MCF 10A (cell line): Measurements from ENCODE around the gene ALDH4A1. TPM values are rescaled to one million over a fixed set of nuclear protein-coding genes. Genes with fewer than 3 reads are reported as not detected.

Experiments used
- BruUV-seq: library from RNA; stranded (reverse); fragments of 400-500 nt; replicated peaks from 2 replicates; lab custom pipeline; 2021; lab: Mats Ljungman, UMichigan
- CTCF ChIA-PET: fragments of 300-600 bp; sonication (Branson Sonifier 250); formaldehyde crosslinking; extraction: SDS; loops from one replicate; lab custom pipeline; 2021; ENCODE audit warnings: antibody characterized with exemption, inconsistent platforms; lab: Yijun Ruan, JAX
- POLR2A ChIA-PET: fragments of 300-600, 350-650 bp; sonication (Branson Sonifier 250); formaldehyde crosslinking; extraction: SDS; loops from one replicate; lab custom pipeline; 2020; ENCODE audit warnings: antibody characterized with exemption, inconsistent platforms; lab: Yijun Ruan, JAX
- DNase-seq: peaks from one replicate; pipeline ENCODE4 v3.0.0-alpha.2; 2018; ENCODE audit not compliant: unreplicated experiment
- H3K27ac Mint-ChIP-seq: one replicate; pipeline ENCODE4 v1.8.0; 2022; ENCODE audit warnings: mild to moderate bottlenecking, low read depth, mixed read lengths; ENCODE audit not compliant: unreplicated experiment
- H3K27me3 Mint-ChIP-seq: one replicate; pipeline ENCODE4 v1.8.0; 2022; ENCODE audit warnings: mixed read lengths; ENCODE audit not compliant: insufficient read depth, unreplicated experiment
- H3K36me3 Mint-ChIP-seq: one replicate; pipeline ENCODE4 v1.8.0; 2022; ENCODE audit warnings: mild to moderate bottlenecking, moderate library complexity, mixed read lengths; ENCODE audit not compliant: insufficient read depth, unreplicated experiment
- H3K4me1 Mint-ChIP-seq: one replicate; pipeline ENCODE4 v1.8.0; 2022; ENCODE audit warnings: mixed read lengths; ENCODE audit not compliant: insufficient read depth, unreplicated experiment
- H3K4me3 Mint-ChIP-seq: one replicate; pipeline ENCODE4 v1.8.0; 2022; ENCODE audit warnings: mild to moderate bottlenecking, moderate library complexity, mixed read lengths; ENCODE audit not compliant: unreplicated experiment
- H3K9me3 Mint-ChIP-seq: one replicate; pipeline ENCODE4 v1.8.0; 2022; ENCODE audit warnings: mixed read lengths; ENCODE audit not compliant: unreplicated experiment
- intact Hi-C: fragments of 100-400 bp; cut with micrococcal nuclease; formaldehyde crosslinking; loops from 2 replicates; pipeline ENCODE4 v1.14.1; 2022
- total RNA-seq: library from RNA; stranded (reverse); gene quantifications from 2 replicates; pipeline ENCODE4 v1.2.3, GENCODE V29; 2022
- TF ChIP-seq, protein P1 (sequence below): fragments of 200-600 bp; IDR thresholded peaks from one replicate; pipeline ENCODE4 v1.8.0; 2022; ENCODE audit warnings: antibody characterized with exemption, mild to moderate bottlenecking; ENCODE audit not compliant: unreplicated experiment

Gene ALDH4A1
- total RNA-seq, 1 experiment from 2014 or later = 6.3 TPM

DNA sequence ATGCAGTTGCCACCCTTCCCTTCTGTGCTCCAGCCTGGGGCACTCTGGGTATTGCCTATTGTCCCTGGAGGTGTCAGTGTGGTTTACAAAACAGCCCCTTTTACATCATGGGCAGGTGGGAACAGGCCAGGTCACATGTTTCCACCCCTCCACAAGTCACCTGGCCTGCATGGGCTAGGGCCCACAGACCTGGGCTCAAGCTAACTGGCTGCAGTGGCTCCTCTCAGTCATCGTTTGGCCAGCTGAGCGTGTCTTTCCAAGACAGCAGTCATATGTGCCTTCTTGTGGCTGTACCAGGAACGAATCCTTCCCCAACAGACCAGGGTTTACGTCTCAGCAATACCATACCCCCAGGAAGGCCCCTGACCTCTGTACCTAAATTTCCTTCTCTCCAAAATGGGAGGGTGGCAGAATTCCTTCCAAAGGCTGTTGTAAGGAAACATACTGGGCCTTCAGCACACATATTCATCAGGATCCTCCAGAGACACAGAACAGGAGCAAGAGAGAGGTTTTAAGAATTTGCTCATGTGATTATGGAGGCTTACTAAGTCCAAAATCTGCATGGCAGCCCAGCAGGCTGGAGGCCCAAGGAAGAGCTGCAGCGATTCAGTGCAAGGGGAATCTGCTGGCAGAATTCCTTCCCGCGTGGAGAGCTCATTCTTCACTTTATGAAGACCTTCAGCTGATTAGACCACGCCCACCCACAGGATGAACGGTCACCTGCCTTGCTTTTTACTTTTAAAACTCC is 32.3 kb downstream of the ALDH4A1 start:
- TF ChIP-seq, protein P1, sequence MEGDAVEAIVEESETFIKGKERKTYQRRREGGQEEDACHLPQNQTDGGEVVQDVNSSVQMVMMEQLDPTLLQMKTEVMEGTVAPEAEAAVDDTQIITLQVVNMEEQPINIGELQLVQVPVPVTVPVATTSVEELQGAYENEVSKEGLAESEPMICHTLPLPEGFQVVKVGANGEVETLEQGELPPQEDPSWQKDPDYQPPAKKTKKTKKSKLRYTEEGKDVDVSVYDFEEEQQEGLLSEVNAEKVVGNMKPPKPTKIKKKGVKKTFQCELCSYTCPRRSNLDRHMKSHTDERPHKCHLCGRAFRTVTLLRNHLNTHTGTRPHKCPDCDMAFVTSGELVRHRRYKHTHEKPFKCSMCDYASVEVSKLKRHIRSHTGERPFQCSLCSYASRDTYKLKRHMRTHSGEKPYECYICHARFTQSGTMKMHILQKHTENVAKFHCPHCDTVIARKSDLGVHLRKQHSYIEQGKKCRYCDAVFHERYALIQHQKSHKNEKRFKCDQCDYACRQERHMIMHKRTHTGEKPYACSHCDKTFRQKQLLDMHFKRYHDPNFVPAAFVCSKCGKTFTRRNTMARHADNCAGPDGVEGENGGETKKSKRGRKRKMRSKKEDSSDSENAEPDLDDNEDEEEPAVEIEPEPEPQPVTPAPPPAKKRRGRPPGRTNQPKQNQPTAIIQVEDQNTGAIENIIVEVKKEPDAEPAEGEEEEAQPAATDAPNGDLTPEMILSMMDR = no peak
- no peak for DNase-seq
- CTCF ChIA-PET = interaction anchor here (0.6 to 0.7 kb wide), 2 partner anchors 13 to 205 kb away, joined by 3 to 4 read pairs; no protein-coding TSS in a partner anchor

DNA sequence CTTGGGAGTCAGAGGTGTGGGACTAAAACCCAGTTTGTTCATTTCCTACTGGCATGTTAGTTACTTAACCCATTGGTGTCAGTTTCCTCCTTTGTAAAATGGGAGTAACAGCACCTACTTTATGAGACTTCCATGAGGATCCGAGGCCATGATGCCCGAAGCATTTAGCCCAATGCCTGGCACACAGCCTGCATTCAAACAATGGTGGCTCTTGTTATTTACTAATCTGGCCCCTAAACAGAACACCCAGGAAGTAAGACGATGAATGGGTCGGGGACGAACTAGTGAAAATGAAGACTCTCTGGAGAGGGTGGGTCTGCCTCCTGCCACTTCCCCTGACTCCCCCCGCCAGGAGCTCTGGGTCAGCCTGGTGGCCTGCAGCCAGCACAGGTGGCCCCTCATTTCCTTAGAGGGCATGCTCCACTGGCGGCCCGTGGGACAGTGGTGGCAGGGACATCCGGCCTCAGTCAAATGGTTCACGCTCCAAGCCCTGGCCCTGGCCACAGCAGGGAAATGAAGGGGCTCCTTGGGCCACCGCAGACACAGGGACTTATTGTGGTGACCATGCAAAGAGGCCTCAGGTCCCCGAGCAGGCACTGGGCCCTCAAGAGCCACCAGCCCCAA is 33.4 kb downstream of the ALDH4A1 start:
- intact Hi-C loops = no loop called here
- H3K27ac Mint-ChIP-seq = no peak overlapping the region
- DNase-seq = no peak
- TF ChIP-seq, protein P1 = no peak
- H3K4me1 Mint-ChIP-seq = no peaks in the 10 kb centered on the region
- H3K9me3 Mint-ChIP-seq = no peaks in the 10 kb centered on the region
- no peaks in the 10 kb centered on the region for H3K36me3 Mint-ChIP-seq
- ChIA-PET POLR2A (no interaction called here), CTCF (interaction anchor here (1.1 kb wide), 1 partner anchor 15 kb away, joined by 3 read pairs; no protein-coding TSS in a partner anchor)
- peaks cover 47% of the 10 kb centered on the region for H3K27me3 Mint-ChIP-seq
- no TSS peak for BruUV-seq
- no peak overlapping the region for H3K4me3 Mint-ChIP-seq

More for the DNA sequence above, 32.3 kb downstream of the ALDH4A1 start:
- H3K4me1 Mint-ChIP-seq = no peaks in the 10 kb centered on the region
- H3K27me3 Mint-ChIP-seq = peaks cover 37% of the 10 kb centered on the region
- no peak overlapping the region for H3K27ac Mint-ChIP-seq
- no peaks in the 10 kb centered on the region for H3K9me3 Mint-ChIP-seq
- POLR2A ChIA-PET = interaction anchor here (0.6 kb wide), 1 partner anchor 672 kb away, joined by 4 read pairs; no protein-coding TSS in a partner anchor
- H3K36me3 Mint-ChIP-seq = no peaks in the 10 kb centered on the region
- intact Hi-C loops = loop anchor here (5.0 kb wide), 1 partner anchor 188 kb away; no protein-coding TSS in a partner anchor
- BruUV-seq = no TSS peak
- no peak overlapping the region for H3K4me3 Mint-ChIP-seq

DNA sequence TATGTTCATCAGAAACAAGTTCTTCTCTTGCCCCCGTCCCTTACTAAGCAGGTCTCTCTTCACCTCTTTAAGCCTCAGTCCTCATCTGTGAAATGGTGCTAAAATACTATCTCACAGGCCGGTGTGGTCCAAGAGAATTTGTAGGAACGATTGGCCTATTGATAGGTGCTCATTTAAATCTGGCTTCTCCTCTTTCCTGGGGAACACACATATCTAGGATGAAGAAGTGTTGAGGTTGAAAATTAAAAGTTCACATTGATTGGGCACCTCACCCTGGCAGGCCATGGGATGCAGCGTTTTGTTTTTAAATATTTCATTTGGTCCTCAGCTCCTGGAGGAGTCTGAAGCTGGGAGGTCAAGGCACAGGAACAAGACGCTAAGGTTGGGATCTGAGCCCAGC is 34.0 kb downstream of the ALDH4A1 start:
- BruUV-seq = no TSS peak
- intact Hi-C loops = no loop called here
- peaks cover 53% of the 10 kb centered on the region for H3K27me3 Mint-ChIP-seq
- H3K27ac Mint-ChIP-seq = no peak overlapping the region
- no peak for DNase-seq
- H3K9me3 Mint-ChIP-seq = no peaks in the 10 kb centered on the region
- no peaks in the 10 kb centered on the region for H3K4me1 Mint-ChIP-seq
- H3K4me3 Mint-ChIP-seq = no peak overlapping the region
- ChIA-PET CTCF (interaction anchor here (1.1 kb wide), 1 partner anchor 15 kb away, joined by 3 read pairs; no protein-coding TSS in a partner anchor), POLR2A (no interaction called here)
- TF ChIP-seq, protein P1 = no peak
- H3K36me3 Mint-ChIP-seq = no peaks in the 10 kb centered on the region

DNA sequence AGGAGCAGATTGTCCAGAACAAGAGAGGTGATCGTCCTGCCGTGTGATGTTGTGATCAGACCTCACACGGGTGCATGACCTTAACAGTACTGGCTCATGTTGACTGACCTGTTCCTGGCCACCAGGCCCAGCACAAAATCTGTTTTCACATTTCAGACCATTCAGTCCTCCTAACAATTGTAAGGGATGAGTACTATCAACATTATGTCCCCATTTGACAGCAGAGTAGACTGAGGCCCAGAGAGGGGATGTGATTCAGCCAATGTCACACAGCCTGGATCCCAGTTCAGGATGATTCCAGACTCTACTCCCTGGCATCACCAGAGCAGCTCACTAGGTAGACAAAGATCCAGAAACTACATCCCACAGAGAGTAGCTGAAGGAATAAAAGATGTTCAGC is 35.5 kb downstream of the ALDH4A1 start:
- no TSS peak for BruUV-seq
- TF ChIP-seq, protein P1 = no peak
- intact Hi-C loops = no loop called here
- no peak overlapping the region for H3K27ac Mint-ChIP-seq
- H3K27me3 Mint-ChIP-seq = peaks cover 57% of the 10 kb centered on the region
- POLR2A ChIA-PET = no interaction called here
- DNase-seq = no peak
- H3K36me3 Mint-ChIP-seq = no peaks in the 10 kb centered on the region
- H3K4me1 Mint-ChIP-seq = no peaks in the 10 kb centered on the region
- CTCF ChIA-PET = interaction anchor here (0.8 kb wide), 1 partner anchor 269 kb away, joined by 4 read pairs; no protein-coding TSS in a partner anchor
- no peak overlapping the region for H3K4me3 Mint-ChIP-seq
- H3K9me3 Mint-ChIP-seq = no peaks in the 10 kb centered on the region
